Small intestine (tissue), 7 donors: Measurements from ENCODE around the gene MIEF1. TPM values are rescaled to one million over a fixed set of nuclear protein-coding genes. Genes with fewer than 3 reads are reported as not detected.

Experiments used
- DNase-seq, 2 donors: peaks; one replicate each; pipeline versions ENCODE4 v3.0.0 to v3.0.0-alpha.2; 2013
- FAIRE-seq: peaks from 2 replicates; lab custom pipeline; 2012; peaks lifted over from hg19 to GRCh38; lab: Jason Lieb, UNC
- H3K27ac ChIP-seq, 3 donors: one replicate each; pipeline ENCODE4 v1.5.1; 2013; ENCODE audit warnings: low read length in 2 of 3, mild to moderate bottlenecking in 2 of 3, control low read depth in 1 of 3, inconsistent platforms in 1 of 3, low read depth in 1 of 3, moderate library complexity in 1 of 3
- H3K27me3 ChIP-seq, 3 donors: one replicate each; pipeline ENCODE4 v1.6.1; 2013; ENCODE audit warnings: low read length in 3 of 3, inconsistent platforms in 1 of 3; ENCODE audit not compliant: control insufficient read depth in 3 of 3, insufficient read depth in 3 of 3
- H3K36me3 ChIP-seq, 3 donors: one replicate each; pipeline ENCODE4 v1.6.1; 2013; ENCODE audit warnings: low read length in 3 of 3, inconsistent platforms in 1 of 3, low read depth in 1 of 3, mild to moderate bottlenecking in 1 of 3, moderate library complexity in 1 of 3; ENCODE audit not compliant: control insufficient read depth in 3 of 3, insufficient read depth in 2 of 3
- H3K4me1 ChIP-seq, 3 donors: one replicate each; pipeline ENCODE4 v1.6.1; 2013; ENCODE audit warnings: low read length in 2 of 3, inconsistent platforms in 1 of 3, low read depth in 1 of 3, mild to moderate bottlenecking in 1 of 3, moderate library complexity in 1 of 3; ENCODE audit not compliant: control insufficient read depth in 3 of 3, insufficient read depth in 2 of 3
- H3K4me3 ChIP-seq, 3 donors: one replicate each; pipeline ENCODE4 v1.5.1; 2013; ENCODE audit warnings: low read length in 3 of 3, control low read depth in 1 of 3, inconsistent platforms in 1 of 3, low read depth in 1 of 3, mild to moderate bottlenecking in 1 of 3, moderate library complexity in 1 of 3
- H3K9me3 ChIP-seq, 2 donors: one replicate each; pipeline ENCODE4 v1.6.1; 2013; ENCODE audit warnings: low read depth in 1 of 2, low read length in 1 of 2; ENCODE audit not compliant: control insufficient read depth in 2 of 2, insufficient read depth in 1 of 2
- WGBS, 3 donors: extraction: QIAGEN DNeasy Blood & Tissue Kit; methylation state at CpG; one replicate each; pipeline ENCODE4 v1.1.7; 2013; 5-methylcytosine and 5-hydroxymethylcytosine counted together
- polyA plus RNA-seq, 4 donors: library from polyadenylated mRNA; stranded (reverse) in 3 of 4; unstranded in 1 of 4; fragments of 200-250 nt in 3 of 4; fragments of 120-200 nt in 1 of 4; gene quantifications; one replicate each; pipeline versions ENCODE4 v1.2.1 to v1.2.3, GENCODE V29; 2013
- donor health status: healthy with polysubstance abuse.
- donor health status: control.
- donor health status: control.
- donor health status: Bipolar disorder and iron deficiency.
- donor health status: healthy.

MIEF1 gene
- polyA plus RNA-seq, 4 donors, result 12.2 to 37.5 (median 18.7) TPM

DNA sequence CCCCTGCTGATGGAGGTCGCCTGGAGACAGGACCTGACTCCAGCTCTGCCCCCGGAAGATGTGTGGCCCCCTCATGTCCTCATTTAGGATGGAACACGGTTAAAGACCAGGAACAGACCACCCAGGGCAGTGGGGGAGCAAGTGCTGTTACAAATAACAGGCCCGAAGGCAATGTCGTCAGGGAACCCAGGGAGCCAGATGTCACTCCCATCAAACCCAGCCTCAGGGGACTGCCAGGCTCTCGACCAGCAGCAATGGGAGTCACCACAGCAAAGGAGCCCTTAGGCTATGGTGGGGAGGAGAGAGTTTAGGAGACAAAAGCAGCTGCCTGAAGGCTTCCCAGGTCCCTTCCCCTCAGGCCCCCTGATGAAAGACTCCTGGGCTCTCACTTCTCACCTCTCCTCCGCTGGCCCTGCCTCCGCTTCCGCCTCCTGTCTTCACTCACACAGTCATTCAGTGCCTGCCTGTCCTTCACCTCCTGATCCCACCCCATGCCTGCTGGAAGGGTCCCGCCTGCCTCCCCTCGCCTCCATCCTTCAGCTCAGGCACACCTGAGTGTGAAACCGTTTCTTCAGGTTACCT, 26.1 kb downstream of the MIEF1 start:
- no peaks in the 10 kb centered on the region for H3K27me3 ChIP-seq
- H3K36me3 ChIP-seq, result peaks cover 8 to 77% (median 9%) of the 10 kb centered on the region in 3 donors
- peaks cover 2 to 54% (median 3%) of the 10 kb centered on the region in 3 donors for H3K4me1 ChIP-seq
- no peak for DNase-seq
- H3K9me3 ChIP-seq, result no peaks in the 10 kb centered on the region
- no peak for FAIRE-seq
- 36 to 51% (median 40%) methylated on average over 9 to 12 of the region's 12 CpGs for WGBS, 3 donors
- peak overlapping the region in 1 of 3 donors; percentile 29 for H3K4me3 ChIP-seq
- peak overlapping the region; percentile 42 to 55 (median 50) for H3K27ac ChIP-seq

GRCh38 chr22:39528681-39529486, 26.8 kb downstream of the MIEF1 start:
- 6 to 25% (median 17%) methylated on average over 32 of the region's 32 CpGs for WGBS, 3 donors

GRCh38 chr22:39529487-39529851, 27.4 kb downstream of the MIEF1 start:
- no peaks in the 10 kb centered on the region for H3K9me3 ChIP-seq
- H3K27ac ChIP-seq, result peak overlapping the region in 1 of 3 donors; percentile 50
- no peaks in the 10 kb centered on the region for H3K27me3 ChIP-seq
- peaks cover 2 to 46% (median 3%) of the 10 kb centered on the region in 3 donors for H3K4me1 ChIP-seq
- 55 to 56% (median 56%) methylated on average over 17 of the region's 17 CpGs for WGBS, 3 donors
- DNase-seq (no peak), FAIRE-seq (no peak)
- peaks cover 3 to 64% (median 4%) of the 10 kb centered on the region in 3 donors for H3K36me3 ChIP-seq
- H3K4me3 ChIP-seq, result no peak overlapping the region

More at GRCh38 chr22:39528681-39529486, 26.8 kb downstream of the MIEF1 start:
- no peak for FAIRE-seq
- Histone ChIP-seq H3K27me3 (no peaks in the 10 kb centered on the region), H3K36me3 (peaks cover 6 to 70% (median 7%) of the 10 kb centered on the region in 3 donors), H3K27ac (peak overlapping the region; percentile 42 to 55 (median 50)), H3K4me3 (peak overlapping the region in 2 of 3 donors; percentile 16 to 29), H3K4me1 (peaks cover 2 to 52% (median 3%) of the 10 kb centered on the region in 3 donors), H3K9me3 (no peaks in the 10 kb centered on the region)
- peak; percentile 89 to 96 for DNase-seq

DNA sequence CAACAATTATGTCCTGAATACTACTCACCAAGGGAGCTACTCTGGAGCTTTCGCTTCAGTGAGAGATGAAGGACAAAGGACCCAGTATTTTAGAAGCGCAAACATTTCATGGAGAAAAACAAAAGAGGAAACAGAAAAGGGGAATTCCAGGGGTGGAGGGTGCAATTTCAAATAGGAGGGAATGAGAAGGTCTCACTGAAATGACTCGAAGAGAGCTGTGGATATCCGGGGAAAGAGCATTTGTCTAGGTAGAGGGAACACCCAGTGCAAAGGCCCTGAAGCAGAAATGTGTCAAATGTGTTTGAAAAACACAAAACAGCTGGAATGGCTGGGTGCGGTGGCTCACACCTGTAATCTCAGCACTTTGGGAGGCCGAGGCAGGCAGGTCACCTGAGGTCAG, 28.0 kb downstream of the MIEF1 start:
- Histone ChIP-seq H3K36me3 (peaks cover 2 to 58% (median 3%) of the 10 kb centered on the region in 3 donors), H3K4me1 (peaks cover 2 to 47% (median 3%) of the 10 kb centered on the region in 3 donors), H3K9me3 (no peaks in the 10 kb centered on the region), H3K27me3 (no peaks in the 10 kb centered on the region), H3K27ac (no peak overlapping the region), H3K4me3 (no peak overlapping the region)
- no peak for FAIRE-seq
- 66 to 72% (median 69%) methylated on average over 6 of the region's 6 CpGs for WGBS, 3 donors
- DNase-seq, result no peak

DNA sequence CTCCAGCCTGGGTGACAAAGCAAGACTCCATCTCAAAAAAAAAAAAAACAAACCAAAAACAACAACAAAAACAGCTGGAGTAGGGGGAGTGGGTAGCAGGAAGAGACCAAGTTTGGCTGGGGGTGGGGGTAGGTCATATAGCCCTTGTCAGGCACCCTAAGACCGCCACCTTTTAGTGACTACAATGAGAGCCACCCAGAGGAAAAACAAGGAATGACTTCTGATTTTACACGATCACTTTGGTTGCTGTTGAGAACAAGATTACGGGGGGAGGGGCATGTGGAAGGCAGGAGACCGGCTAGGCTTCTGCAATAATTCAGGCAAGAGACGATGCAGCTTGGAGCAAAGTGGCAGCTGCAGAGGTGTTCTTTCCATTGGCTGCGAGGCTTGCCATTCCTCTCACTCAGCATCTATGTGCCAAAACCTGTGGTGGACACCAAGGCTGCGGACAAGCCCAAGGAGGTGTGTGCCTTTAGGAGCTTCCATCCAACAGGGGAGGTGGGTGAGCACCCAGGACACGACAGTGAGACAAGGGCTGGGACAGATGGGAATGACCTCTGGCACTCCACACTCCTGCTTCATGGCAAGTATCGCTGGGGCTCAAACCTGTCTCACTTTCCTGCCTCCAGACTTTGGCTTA, 28.7 kb downstream of the MIEF1 start:
- no peak for FAIRE-seq
- 25 to 38% (median 29%) methylated on average over 9 of the region's 9 CpGs for WGBS, 3 donors

GRCh38 chr22:39532215-39533073, 30.4 kb downstream of the MIEF1 start, which contains the start of gene RPS19BP1:
Gene RPS19BP1 (minus strand): TSS chr22:39532748. CDS start chr22:39532738, 10 bp downstream.
- Histone ChIP-seq H3K4me1 (peaks cover 2 to 42% (median 3%) of the 10 kb centered on the region in 3 donors), H3K9me3 (no peaks in the 10 kb centered on the region), H3K27me3 (no peaks in the 10 kb centered on the region), H3K4me3 (peak within 1 kb of the TSS; percentile 90 to 91 (median 90)), H3K36me3 (peaks cover 0 to 39% (median 3%) of the 10 kb centered on the region in 3 donors), H3K27ac (peak within 1 kb of the TSS; percentile 75 to 91 (median 87))
- WGBS, 3 donors, result 0 to 1% (median 0%) methylated on average over 56 to 67 of the region's 67 CpGs
- DNase-seq (peak; percentile 100), FAIRE-seq (peak; percentile 5)

More for the DNA sequence above, 28.7 kb downstream of the MIEF1 start:
- Histone ChIP-seq H3K4me1 (peaks cover 2 to 48% (median 3%) of the 10 kb centered on the region in 3 donors), H3K27me3 (no peaks in the 10 kb centered on the region), H3K27ac (no peak overlapping the region), H3K4me3 (no peak overlapping the region), H3K9me3 (no peaks in the 10 kb centered on the region), H3K36me3 (peaks cover 0 to 53% (median 3%) of the 10 kb centered on the region in 3 donors)
- DNase-seq, result peak; percentile 48 to 65

DNA sequence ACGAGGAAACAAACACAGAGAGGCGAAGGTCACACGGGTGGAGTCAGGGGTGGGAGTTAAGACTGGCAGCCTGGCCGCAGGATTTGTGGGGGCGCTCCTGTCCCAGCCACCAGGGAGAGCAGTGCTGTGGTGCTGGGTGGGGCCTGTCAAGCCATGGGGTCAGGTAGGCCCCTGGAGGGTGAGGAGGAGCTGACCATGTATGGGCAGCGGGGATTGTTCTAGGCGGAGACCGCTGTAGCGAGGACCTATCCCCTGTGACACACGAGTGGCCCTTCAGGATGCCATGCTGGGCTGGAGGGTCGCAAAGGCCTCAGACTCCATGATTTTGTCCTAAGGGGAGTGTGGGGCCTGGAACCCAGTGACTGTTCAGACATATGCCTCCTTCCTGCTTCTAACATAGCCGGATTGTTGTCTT, 32.0 kb downstream of the MIEF1 start:
- H3K27ac ChIP-seq, result no peak overlapping the region
- no peak for FAIRE-seq

More for the DNA sequence above, 32.0 kb downstream of the MIEF1 start:
- peaks cover 0 to 23% (median 3%) of the 10 kb centered on the region in 3 donors for H3K36me3 ChIP-seq
- no peak for DNase-seq
- 73 to 84% (median 75%) methylated on average over 12 of the region's 12 CpGs for WGBS, 3 donors
- peaks cover 0 to 26% (median 3%) of the 10 kb centered on the region in 3 donors for H3K4me1 ChIP-seq
- no peak overlapping the region for H3K4me3 ChIP-seq
- H3K27me3 ChIP-seq, result no peaks in the 10 kb centered on the region
- no peaks in the 10 kb centered on the region for H3K9me3 ChIP-seq
